ENCODE results near the gene CCL5. TPM values are rescaled to one million over a fixed set of nuclear protein-coding genes. Genes with fewer than 3 reads are reported as not detected.

CCL5 gene
- total RNA-seq, 2 experiments from 2014 or later = 35.6 to 40.1 TPM

DNA sequence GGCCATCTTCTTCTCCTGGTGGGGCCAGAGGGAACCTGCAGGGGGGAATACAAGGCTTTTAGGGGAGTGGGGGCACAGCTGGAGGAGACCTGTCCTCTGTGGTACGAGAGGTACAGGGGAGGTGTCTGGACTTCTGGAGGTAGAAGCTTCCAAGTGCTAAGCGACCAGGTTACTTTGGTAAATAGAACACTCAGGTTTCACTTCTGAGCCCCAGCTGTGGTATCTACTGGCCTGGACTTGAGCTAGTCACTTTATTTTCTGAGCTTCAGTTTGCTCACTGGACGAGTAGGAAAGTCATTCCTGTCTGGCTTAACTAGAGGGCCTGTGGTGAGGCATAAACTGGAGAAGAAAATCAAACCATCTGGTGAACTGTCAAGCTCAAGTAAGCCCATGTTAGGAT, 11.4 kb downstream of the CCL5 start, which contains the start of gene HEATR9:
HEATR9 (minus strand) TSS at position 155 of the 400 bp plus-strand sequence; CDS start at position 6, 149 bp downstream.
- no peak within 1 kb of the TSS for H3K4me3 Mint-ChIP-seq
- TF ChIP-seq, protein P1, sequence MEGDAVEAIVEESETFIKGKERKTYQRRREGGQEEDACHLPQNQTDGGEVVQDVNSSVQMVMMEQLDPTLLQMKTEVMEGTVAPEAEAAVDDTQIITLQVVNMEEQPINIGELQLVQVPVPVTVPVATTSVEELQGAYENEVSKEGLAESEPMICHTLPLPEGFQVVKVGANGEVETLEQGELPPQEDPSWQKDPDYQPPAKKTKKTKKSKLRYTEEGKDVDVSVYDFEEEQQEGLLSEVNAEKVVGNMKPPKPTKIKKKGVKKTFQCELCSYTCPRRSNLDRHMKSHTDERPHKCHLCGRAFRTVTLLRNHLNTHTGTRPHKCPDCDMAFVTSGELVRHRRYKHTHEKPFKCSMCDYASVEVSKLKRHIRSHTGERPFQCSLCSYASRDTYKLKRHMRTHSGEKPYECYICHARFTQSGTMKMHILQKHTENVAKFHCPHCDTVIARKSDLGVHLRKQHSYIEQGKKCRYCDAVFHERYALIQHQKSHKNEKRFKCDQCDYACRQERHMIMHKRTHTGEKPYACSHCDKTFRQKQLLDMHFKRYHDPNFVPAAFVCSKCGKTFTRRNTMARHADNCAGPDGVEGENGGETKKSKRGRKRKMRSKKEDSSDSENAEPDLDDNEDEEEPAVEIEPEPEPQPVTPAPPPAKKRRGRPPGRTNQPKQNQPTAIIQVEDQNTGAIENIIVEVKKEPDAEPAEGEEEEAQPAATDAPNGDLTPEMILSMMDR (IDR thresholded peaks at IDR 0.05) = no peak
- Histone ChIP-seq H3K4me3 (ENCODE audit: low read length) (no peak within 1 kb of the TSS), H3K27me3 (ENCODE audit: control insufficient read depth in 1 of 2, insufficient read depth in 2 of 2, low read length in 2 of 2) (no peaks in the 10 kb centered on the region), H3K4me1 (ENCODE audit: insufficient read depth, low read length) (peaks cover 21% of the 10 kb centered on the region), H3K27ac (ENCODE audit: low read depth in 1 of 2, low read length in 2 of 2) (no peak within 1 kb of the TSS), H3K36me3 (ENCODE audit: insufficient read depth, low read length) (no peaks in the 10 kb centered on the region), H3K9me3 (ENCODE audit: control insufficient read depth in 1 of 2, insufficient read depth in 1 of 2, low read length in 2 of 2) (no peaks in the 10 kb centered on the region)
- peaks cover 24% of the 10 kb centered on the region for H3K4me1 Mint-ChIP-seq (ENCODE audit: low read depth)
- no peaks in the 10 kb centered on the region for H3K36me3 Mint-ChIP-seq (ENCODE audit: low read depth)
- no peaks in the 10 kb centered on the region for H3K27me3 Mint-ChIP-seq
- DNase-seq (no peak), ATAC-seq (ENCODE audit: poor library complexity) (no peak)
- intact Hi-C loops (cut with DNase I, micrococcal nuclease) = no loop called here
- no peaks in the 10 kb centered on the region for H3K9me3 Mint-ChIP-seq
- no peak within 1 kb of the TSS for H3K27ac Mint-ChIP-seq
- POLR2A ChIA-PET = interaction anchor here (1.6 kb wide), 1 partner anchor 12 kb away, joined by 3 read pairs; no protein-coding TSS in a partner anchor
- CTCF ChIA-PET = no interaction called here

DNA sequence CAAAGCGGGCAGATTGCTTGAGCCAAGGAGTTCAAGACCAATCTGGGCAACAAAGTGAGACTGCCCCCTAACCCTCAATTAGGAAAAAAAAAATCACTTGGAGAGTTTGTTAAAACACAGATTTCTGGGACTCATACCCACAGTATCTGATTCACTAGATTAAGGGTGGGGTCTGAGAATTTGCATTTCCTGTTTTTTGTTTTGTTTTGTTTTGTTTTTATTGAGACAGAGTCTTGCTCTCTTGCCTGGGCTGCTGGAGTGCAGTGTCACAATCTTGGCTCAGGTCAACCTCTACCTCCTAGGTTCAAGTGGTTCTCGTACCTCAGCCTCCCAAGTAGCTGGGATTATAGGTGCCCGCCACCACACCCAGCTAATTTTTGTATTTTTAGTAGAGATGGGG, 12.6 kb downstream of the CCL5 start:
- Histone ChIP-seq H3K27me3 (ENCODE audit: control insufficient read depth in 1 of 2, insufficient read depth in 2 of 2, low read length in 2 of 2) (no peaks in the 10 kb centered on the region), H3K36me3 (ENCODE audit: insufficient read depth, low read length) (no peaks in the 10 kb centered on the region), H3K9me3 (ENCODE audit: control insufficient read depth in 1 of 2, insufficient read depth in 1 of 2, low read length in 2 of 2) (no peaks in the 10 kb centered on the region), H3K4me3 (ENCODE audit: low read length) (no peak overlapping the region), H3K27ac (ENCODE audit: low read depth in 1 of 2, low read length in 2 of 2) (no peak overlapping the region), H3K4me1 (ENCODE audit: insufficient read depth, low read length) (peaks cover 21% of the 10 kb centered on the region)
- intact Hi-C loops (cut with DNase I, micrococcal nuclease) = no loop called here
- ChIA-PET POLR2A (no interaction called here), CTCF (no interaction called here)
- TF ChIP-seq, protein P1 (IDR thresholded peaks at IDR 0.05) = no peak
- Mint-ChIP-seq H3K36me3 (ENCODE audit: low read depth) (no peaks in the 10 kb centered on the region), H3K9me3 (no peaks in the 10 kb centered on the region), H3K4me3 (no peak overlapping the region), H3K27me3 (no peaks in the 10 kb centered on the region), H3K4me1 (ENCODE audit: low read depth) (peaks cover 24% of the 10 kb centered on the region), H3K27ac (no peak overlapping the region)
- no peak for DNase-seq
- ATAC-seq (ENCODE audit: poor library complexity) = no peak

DNA sequence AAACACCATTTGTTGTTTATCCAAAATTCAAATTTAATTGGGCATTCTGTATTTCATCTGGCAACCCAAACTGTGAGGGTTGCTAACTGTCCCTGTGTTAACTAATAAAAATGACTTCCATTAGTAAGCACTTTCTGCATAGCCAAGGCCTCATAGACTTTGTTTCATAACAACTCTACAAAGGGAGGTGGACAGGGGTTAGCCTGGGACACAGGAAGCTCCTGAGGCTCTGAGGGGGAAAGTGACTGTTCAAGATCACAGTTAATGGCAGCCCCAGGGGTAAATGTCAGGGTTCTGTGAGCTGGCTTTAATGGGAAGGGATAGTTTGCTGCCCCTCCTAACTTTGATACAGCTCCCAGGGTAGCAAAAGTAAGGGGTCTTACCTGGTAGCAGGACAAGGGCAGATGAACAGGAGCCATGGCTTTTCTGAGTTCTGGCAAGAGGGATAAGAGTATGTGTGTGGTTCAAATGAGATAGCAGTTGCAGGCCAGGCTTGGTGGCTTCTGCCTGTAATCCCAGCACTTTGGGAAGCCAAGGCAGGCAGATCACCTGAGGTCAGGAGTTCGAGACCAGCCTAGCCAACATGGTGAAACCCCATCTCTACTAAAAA, 13.7 kb downstream of the CCL5 start:
- no peak for ATAC-seq (ENCODE audit: poor library complexity)
- Histone ChIP-seq H3K9me3 (ENCODE audit: control insufficient read depth in 1 of 2, insufficient read depth in 1 of 2, low read length in 2 of 2) (no peaks in the 10 kb centered on the region), H3K27me3 (ENCODE audit: control insufficient read depth in 1 of 2, insufficient read depth in 2 of 2, low read length in 2 of 2) (no peaks in the 10 kb centered on the region), H3K36me3 (ENCODE audit: insufficient read depth, low read length) (no peaks in the 10 kb centered on the region), H3K4me1 (ENCODE audit: insufficient read depth, low read length) (peaks cover 14% of the 10 kb centered on the region), H3K4me3 (ENCODE audit: low read length) (no peak overlapping the region), H3K27ac (ENCODE audit: low read depth in 1 of 2, low read length in 2 of 2) (no peak overlapping the region)
- ChIA-PET POLR2A (no interaction called here), CTCF (no interaction called here)
- Mint-ChIP-seq H3K36me3 (ENCODE audit: low read depth) (no peaks in the 10 kb centered on the region), H3K9me3 (no peaks in the 10 kb centered on the region), H3K27ac (no peak overlapping the region), H3K4me3 (no peak overlapping the region), H3K27me3 (no peaks in the 10 kb centered on the region), H3K4me1 (ENCODE audit: low read depth) (peaks cover 17% of the 10 kb centered on the region)
- TF ChIP-seq, protein P1 (IDR thresholded peaks at IDR 0.05) = no peak
- intact Hi-C loops (cut with DNase I, micrococcal nuclease) = no loop called here
- DNase-seq = no peak
